Kidney epithelial cell (primary cell): ENCODE results near the gene ANKS1B. TPM values are rescaled to one million over a fixed set of nuclear protein-coding genes. Genes with fewer than 3 reads are reported as not detected.

Experiments used
- DNase-seq: peaks from one replicate; pipeline ENCODE4 v3.0.0-alpha.2; 2010; ENCODE audit warnings: low read depth
- H3K27me3 ChIP-seq: 2 replicates; pipeline ENCODE4 v1.6.0; 2011; ENCODE audit warnings: low read length; ENCODE audit not compliant: control insufficient read depth, insufficient read depth
- H3K36me3 ChIP-seq: 2 replicates; pipeline ENCODE4 v1.5.1; 2011; ENCODE audit warnings: low read length; ENCODE audit not compliant: control insufficient read depth, insufficient read depth
- H3K4me3 ChIP-seq: 2 replicates; pipeline ENCODE4 v1.5.1; 2011; ENCODE audit warnings: low read depth, mild to moderate bottlenecking, control low read depth, low read length
- total RNA-seq: library from RNA; depleted of rRNA; stranded (reverse); fragments of >200 nt; gene quantifications from 2 replicates; pipeline ENCODE4 v1.2.3, GENCODE V29; 2015
- TF ChIP-seq, protein P1 (sequence below): IDR thresholded peaks from 2 replicates; pipeline ENCODE4 v1.5.1; 2011; ENCODE audit warnings: mild to moderate bottlenecking, moderate library complexity, low read length, control low read depth, inconsistent platforms; ENCODE audit not compliant: insufficient read depth, poor library complexity, severe bottlenecking

ANKS1B gene
- total RNA-seq, 1 donor from 2014 or later: 0.13 TPM

DNA sequence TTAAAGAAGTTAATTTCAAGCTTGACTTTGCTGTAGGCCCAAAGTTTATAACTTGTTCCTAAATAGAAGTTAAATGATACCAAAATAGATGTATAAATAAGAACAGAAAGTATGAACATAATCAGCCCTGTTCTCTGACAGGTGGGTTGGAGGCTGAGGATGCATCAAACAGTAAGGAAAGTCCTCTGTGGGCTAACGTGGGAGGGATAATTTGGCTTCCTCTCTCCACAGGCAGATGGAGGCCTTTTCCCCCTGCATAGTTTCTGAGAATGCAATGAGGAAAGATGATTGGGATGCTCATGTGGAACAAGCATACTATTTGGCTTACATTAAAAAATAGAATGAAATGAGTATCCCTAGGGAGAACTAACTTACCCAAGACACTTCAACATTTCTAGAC, 280.7 kb downstream of the ANKS1B start:
- TF ChIP-seq, protein P1, sequence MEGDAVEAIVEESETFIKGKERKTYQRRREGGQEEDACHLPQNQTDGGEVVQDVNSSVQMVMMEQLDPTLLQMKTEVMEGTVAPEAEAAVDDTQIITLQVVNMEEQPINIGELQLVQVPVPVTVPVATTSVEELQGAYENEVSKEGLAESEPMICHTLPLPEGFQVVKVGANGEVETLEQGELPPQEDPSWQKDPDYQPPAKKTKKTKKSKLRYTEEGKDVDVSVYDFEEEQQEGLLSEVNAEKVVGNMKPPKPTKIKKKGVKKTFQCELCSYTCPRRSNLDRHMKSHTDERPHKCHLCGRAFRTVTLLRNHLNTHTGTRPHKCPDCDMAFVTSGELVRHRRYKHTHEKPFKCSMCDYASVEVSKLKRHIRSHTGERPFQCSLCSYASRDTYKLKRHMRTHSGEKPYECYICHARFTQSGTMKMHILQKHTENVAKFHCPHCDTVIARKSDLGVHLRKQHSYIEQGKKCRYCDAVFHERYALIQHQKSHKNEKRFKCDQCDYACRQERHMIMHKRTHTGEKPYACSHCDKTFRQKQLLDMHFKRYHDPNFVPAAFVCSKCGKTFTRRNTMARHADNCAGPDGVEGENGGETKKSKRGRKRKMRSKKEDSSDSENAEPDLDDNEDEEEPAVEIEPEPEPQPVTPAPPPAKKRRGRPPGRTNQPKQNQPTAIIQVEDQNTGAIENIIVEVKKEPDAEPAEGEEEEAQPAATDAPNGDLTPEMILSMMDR: no peak
- DNase-seq: no peak
- H3K27me3 ChIP-seq: no peaks in the 10 kb centered on the region
- H3K36me3 ChIP-seq: no peaks in the 10 kb centered on the region
- H3K4me3 ChIP-seq: no peak overlapping the region

DNA sequence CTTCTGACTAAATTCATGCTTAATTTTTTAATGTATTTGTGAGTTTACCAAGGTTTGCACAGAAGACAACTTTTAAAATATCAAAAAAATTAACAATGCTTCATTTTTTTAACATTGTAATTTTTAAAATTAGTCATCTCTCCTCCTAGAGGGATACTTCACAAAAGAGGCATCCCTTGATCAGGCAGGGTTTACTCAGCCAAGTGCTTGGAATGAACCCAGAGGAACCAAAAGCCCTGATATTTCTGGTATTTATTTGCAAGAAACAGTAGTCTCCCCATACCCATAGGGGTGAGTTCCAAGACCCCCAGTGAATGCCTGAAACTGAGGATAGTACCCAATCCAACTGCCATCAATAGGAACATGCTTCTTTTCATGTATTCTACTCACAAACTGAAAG, 284.7 kb downstream of the ANKS1B start:
- DNase-seq: no peak
- Histone ChIP-seq H3K27me3 (no peaks in the 10 kb centered on the region), H3K4me3 (no peak overlapping the region), H3K36me3 (no peaks in the 10 kb centered on the region)
- TF ChIP-seq, protein P1: no peak

DNA sequence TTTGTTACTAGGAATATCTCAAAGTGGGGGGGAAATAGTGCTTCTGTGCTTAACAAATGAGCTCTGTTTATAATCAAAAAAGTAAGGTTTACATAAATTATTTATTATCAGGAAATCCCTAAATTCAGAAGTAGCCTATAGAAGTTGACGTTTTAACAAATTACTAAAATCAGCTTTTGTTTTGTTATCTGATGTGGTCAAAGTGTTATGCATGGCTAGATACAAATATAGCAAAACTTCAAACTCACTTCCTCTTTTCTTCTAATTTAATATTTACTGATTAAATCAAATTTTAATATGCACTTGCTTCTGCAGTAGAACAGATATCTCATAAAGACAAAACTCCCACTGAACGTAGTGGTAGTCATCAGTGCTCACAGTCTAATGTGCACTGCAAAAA, 289.7 kb downstream of the ANKS1B start:
- H3K4me3 ChIP-seq: no peak overlapping the region
- no peak for DNase-seq
- no peaks in the 10 kb centered on the region for H3K27me3 ChIP-seq
- no peaks in the 10 kb centered on the region for H3K36me3 ChIP-seq
- TF ChIP-seq, protein P1: no peak

DNA sequence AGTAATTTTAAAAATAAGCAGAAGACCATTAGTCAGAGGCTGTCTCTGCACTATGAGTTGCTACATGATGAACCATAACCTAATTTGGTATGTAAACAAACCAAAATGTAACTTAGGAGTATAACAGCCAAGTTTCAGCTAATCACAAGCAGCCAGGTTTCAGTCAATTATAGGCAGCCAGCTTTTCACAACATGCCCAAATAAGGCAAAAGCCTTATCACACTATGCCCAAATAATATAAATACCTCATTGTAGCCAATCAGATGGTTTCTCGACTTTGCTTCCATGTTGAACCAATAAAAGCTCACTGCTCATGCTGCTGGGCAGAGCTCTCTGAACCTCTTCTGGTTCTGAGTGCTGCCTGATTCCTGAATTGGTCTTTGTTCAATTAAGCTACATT, 298.6 kb downstream of the ANKS1B start:
- DNase-seq: no peak
- TF ChIP-seq, protein P1: no peak
- Histone ChIP-seq H3K27me3 (no peaks in the 10 kb centered on the region), H3K4me3 (no peak overlapping the region), H3K36me3 (no peaks in the 10 kb centered on the region)

DNA sequence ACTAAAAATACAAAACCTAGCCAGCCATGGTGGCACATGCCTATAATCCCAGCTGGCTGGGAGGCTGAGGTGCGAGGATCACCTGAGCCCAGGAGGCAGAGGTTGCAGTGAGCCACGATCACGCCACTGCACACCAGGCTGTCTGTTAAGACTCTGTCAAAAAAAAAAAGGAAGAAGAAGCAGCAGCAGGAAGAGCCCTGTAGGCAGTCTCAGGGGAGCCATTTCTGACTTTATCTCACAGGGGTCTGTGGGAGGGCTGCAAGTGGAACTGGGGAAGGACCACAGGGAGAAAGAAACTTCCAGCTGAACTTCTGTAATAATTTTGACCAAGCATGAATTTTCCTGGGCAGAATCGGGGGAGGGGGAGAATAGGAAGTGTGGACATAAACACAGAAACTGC, 304.5 kb downstream of the ANKS1B start:
- no peaks in the 10 kb centered on the region for H3K27me3 ChIP-seq
- DNase-seq: no peak
- H3K36me3 ChIP-seq: no peaks in the 10 kb centered on the region
- no peak overlapping the region for H3K4me3 ChIP-seq
- TF ChIP-seq, protein P1: no peak

DNA sequence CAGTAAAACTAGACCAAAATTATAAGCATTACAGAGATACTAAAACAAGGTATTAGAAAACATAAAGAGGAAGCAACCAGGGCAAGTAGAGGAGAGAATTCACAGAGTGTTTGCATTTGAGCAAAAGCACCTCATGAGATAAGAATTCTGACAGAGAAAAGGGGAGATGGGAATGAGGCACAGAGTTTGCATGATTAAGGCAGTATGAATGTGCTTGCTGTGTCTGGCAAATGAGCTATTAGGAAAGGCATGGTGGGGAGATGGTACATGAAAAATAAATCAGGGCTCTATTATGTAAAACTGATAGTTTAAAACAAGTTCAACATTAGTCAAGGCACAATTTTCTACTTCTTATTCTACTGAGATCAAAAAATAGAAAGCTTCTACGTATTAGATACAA, 314.1 kb downstream of the ANKS1B start:
- DNase-seq: no peak

More for the DNA sequence above, 314.1 kb downstream of the ANKS1B start:
- no peaks in the 10 kb centered on the region for H3K27me3 ChIP-seq
- H3K4me3 ChIP-seq: no peak overlapping the region
- H3K36me3 ChIP-seq: no peaks in the 10 kb centered on the region
- TF ChIP-seq, protein P1: no peak
